Uterus (tissue), 2 donors: ENCODE results near the gene RPGRIP1L.

Experiments used
- CTCF ChIP-seq, 4 experiments: fragments of 200-600 bp in 2 of 4; fragments of 450-650 bp in 2 of 4; sonication (generic) in 2 of 4; IDR thresholded peaks; one replicate each; pipeline ENCODE4 v1.5.1; 2016 to 2019; ENCODE audit warnings: antibody characterized with exemption in 4 of 4, mild to moderate bottlenecking in 2 of 4, moderate library complexity in 1 of 4
- POLR2A ChIP-seq, 2 donors: fragments of 450-650 bp; IDR thresholded peaks; one replicate each; pipeline ENCODE4 v1.6.1; 2016; ENCODE audit warnings: antibody characterized with exemption in 2 of 2, mild to moderate bottlenecking in 1 of 2, moderate library complexity in 1 of 2

- TF ChIP-seq CTCF (IDR thresholded peaks at IDR 0.05) (no peak), POLR2A (IDR thresholded peaks at IDR 0.05) (no peak)
Measured at GRCh38 chr16:53563426-53563825, 140.2 kb downstream of the RPGRIP1L start.
